H4 (cell line): ENCODE measurements around the gene JADE3. TPM values are rescaled to one million over a fixed set of nuclear protein-coding genes. Genes with fewer than 3 reads are reported as not detected.

Experiments
- DNase-seq: peaks from one replicate; pipeline ENCODE4 v3.0.0-alpha.2; 2015; ENCODE audit warnings: low spot score
- total RNA-seq: library from RNA; depleted of rRNA; stranded (reverse); fragments of >200 nt; shearing (Covaris generic); gene quantifications from 2 replicates; pipeline ENCODE4 v1.2.3, GENCODE V29; 2014; rRNA removed

The JADE3 gene
- total RNA-seq = 4.6 and 5.6 TPM in 2 replicates

DNA sequence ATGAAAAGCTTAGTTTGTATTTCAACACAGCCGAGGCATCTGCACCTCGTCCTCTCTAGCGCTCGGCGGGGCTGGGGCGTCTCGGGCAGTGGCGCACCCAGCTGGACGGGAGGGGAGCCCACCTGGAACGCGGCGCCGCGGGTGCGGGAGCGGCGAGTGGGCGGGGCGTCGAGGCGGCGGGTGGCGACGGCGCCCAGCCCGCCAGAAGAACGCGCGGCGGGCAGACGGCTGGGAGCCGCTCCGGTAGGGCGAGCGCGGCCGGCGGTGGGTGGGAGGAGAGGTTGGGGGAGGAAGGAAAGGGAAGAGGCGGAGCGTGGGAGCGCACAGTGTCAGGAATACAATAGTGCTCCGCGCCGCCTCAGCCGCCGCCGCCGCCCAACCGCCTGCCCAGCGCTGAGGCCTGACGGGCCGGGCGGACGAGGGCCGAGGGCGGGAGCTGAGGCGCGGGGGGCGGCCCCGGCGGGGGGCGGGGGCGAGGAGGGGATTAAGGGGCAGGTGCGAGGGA, at the start of gene JADE3:
Gene JADE3 (plus strand): TSS at position 324 of the 505 bp plus-strand sequence. CDS start 72,474 bp downstream, outside the sequence.
- DNase-seq = peak; percentile 69

- DNase-seq = no peak
Observed at GRCh38 chrX:46863072-46863471, 49.1 kb upstream of the JADE3 start.

GRCh38 chrX:46864606-46865005, 47.6 kb upstream of the JADE3 start:
- no peak for DNase-seq

GRCh38 chrX:46865281-46865680, 46.9 kb upstream of the JADE3 start:
- DNase-seq = peak; percentile 23

DNA sequence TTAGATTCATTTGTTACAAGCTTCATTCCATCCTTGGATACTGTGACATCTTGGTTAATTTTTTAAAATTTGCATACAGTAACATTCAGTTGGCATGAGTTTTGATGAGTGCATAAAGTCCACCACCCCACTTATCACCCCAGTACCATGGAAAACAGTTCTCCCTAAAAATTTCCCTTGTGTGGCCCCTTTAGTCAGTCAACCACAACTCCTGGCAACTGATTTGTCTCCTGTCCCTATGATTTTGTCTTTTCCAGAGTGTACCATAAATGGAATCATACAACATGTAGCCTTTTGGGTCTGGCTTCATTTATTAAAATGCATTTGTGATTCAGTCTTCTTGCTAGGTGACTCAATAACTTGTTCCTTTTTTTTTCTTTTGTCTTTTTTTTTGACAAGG, 45.5 kb upstream of the JADE3 start:
- no peak for DNase-seq

- DNase-seq = no peak
Observed at GRCh38 chrX:46873746-46874145, 38.5 kb upstream of the JADE3 start.

DNA sequence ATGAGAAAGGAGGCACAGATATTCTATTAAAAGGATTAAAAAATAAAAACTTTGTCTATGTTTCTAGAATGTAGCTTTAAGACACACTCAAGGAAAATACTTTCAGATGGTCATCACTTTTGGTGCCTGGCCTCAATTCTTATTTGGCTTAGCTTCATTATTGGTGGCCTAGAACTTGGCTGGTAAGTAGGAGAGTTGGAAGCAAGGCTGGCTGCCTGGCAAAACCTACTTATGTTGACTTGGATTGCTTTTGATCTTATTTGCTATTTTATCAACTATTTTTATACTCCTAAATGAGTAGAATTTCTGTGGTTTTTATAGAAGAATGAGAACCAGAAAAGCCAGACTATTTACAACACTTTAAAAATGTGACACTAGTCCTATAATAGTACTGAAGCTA, 35.3 kb upstream of the JADE3 start:
- no peak for DNase-seq

DNA sequence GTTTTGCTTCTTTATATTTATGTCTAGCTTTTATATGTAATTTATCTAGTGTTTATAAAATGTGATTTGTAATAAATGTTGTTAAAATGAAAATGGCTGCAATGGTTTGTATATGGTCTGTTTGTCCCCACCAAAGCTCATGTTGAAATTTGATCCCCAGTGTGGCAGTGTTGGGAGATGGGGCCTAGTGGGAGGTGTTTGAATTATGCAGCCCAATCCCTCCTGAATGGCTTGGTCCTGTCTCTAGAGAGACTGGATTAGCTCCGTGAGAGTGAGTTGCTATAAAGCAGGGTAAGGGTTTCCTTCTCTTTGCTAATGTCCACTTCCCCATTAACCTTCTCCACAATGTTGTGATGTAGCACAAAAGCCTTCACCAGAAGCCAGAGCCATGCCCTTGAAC, 30.0 kb upstream of the JADE3 start:
- no peak for DNase-seq

DNA sequence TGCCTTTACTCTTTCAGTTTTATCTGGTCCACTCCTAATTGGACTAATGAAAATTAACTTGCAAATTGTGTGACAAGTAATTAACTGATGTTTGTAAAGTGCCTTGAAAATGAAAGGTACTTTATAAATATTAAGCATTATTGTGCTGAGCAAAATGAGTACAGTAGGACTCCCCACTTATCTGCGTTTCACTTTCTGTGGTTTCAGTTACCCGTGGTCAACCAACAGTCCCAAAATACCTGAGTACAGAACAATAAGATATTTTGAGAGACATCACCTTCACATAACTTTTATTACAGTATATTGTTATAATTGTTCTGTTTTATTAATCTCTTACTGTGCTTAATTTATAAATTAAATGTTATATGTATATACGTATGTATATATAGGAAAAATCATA, 27.4 kb upstream of the JADE3 start:
- no peak for DNase-seq

DNA sequence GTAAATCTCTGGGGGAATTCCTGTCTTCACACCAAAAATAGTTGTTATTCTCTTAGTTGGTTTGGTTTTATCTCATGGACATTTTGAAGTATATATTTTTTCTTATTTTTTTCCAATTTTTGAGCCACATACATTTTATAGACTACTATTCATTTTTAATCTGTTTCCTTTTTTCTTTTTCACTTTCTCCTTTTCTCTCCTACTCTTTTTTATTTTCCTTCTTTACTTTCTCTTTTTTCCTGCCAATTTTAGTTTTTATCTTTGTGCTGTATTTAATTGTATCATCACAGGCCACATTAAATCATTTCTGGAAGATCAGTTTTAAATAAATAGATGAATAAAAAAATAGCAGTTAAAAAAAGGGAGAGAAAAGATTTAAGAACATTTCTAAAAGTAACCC, 14.0 kb upstream of the JADE3 start:
- DNase-seq = no peak

DNA sequence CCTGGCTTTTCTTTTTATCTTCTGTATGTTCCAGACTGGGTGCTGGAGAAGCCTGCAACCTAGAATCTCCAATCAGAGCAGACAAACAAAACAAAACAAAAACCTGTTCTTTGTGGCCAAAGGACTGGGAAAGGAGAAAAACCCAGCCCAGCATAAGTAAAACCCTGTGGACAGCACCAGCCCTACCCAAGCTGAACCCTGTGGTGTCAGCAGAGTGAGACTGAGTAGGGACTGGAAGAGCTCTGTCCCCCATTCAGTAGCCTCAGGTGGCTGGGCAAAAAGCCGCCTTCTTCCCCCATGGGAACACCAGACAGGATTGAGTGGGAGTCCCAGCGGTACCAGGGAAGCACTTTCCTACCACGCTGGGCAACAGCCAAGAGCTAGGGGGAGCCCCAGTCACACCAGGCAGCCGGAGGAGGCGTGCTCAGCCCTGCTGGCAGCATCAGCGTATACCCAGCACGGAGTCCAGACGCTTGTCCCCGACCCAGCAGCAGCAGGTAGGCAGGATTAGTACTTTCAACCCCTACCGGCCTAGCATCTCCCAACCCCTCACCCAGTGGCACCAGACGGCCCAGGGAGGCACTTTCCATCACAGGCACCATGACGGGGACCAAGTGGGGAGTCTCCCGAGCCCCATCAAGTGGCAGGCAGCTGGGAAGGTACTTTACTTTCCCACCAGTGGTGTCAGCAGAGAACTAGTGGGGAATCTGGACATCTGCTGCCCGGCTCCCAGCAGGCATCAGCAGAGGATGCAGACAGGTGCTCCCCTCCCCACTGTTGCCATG, 8.6 kb upstream of the JADE3 start:
- DNase-seq = peak; percentile 72

DNA sequence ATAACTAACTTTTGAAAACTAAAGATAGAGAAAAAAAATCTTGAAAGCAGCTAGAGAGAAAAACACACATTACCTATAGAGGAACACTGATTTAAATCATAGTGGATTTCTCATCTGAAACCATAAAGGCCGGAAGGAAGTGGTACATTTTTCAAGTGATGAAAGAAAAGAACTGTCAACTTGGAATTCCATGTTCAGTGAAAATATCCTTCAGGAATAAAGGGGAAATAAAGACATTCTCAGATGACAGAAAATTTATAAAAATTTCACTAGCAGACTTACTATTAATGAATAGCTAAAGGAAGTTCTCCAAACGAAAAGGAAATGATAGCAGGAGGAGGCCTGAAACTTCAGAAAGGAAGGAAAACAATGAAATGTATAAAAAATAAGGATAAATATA, 7.6 kb upstream of the JADE3 start:
- no peak for DNase-seq

DNA sequence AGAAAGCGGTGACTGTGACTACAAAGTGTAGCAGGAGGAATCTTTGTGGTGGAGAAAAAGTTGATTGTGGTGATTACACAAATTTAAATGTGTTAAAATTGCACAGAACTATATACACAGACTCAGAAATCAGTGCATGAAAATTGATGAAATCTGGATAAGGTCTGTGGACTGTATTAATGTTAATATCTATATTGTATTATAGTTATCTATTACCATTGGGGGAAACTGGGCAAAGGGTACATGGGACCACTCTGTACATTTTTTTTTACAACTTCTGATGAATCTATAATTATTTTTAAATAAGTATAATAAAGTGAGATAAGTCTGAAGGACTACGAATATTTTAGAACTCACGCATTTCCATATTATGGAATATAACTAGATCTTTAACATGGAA, 1.8 kb upstream of the JADE3 start:
- DNase-seq = no peak

DNA sequence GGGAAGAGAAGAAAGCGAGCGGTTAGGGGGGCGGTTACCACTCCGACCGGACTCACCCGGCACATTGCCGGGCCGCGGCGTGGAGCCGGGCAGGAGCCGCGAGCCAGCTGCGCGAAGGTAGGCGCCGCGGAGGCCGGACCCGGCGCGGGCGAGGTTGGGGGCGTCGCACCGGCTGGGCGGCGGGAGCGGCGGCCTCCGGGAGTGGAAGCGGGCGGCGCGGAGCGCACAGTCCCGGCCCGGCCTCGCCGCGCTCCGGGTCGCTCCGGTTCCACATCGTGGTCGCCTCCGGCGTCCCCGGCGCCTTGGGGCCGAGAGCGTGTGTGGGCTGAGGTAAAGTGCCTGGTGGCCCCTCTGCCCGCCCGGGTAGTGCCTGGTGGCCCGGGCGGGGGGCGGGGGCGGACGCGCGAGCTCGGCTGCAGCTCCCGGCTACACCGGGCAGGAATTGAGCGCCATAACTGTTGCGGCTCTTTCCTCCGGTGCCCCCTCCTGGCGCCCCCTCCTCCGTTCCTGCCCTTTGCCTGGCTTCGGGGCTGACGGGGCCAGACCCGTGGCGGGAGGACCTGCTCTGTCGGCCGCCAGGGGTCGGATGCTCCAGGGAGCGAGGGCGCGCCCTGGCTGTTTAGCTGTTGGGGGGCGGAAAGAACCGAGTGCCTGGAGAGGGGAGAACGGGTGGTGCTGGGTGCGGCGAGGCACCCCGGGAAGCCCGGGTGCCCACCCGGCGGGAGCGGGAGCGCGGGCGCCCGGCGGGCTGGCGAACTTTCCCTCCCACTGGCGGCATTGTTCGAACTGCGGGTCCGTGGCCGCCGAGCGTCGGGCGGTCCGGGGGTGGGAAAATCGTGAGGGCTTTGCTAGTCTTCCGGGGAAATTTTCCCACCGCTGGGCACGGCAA, 626 bp downstream of the JADE3 start:
- DNase-seq = peak; percentile 23

GRCh38 chrX:46913667-46914066, 1.4 kb downstream of the JADE3 start:
- DNase-seq = no peak

- DNase-seq = no peak
Observed at GRCh38 chrX:46916273-46916672, 4.1 kb downstream of the JADE3 start.

GRCh38 chrX:46917622-46918021, 5.4 kb downstream of the JADE3 start:
- DNase-seq = no peak

GRCh38 chrX:46918434-46918833, 6.2 kb downstream of the JADE3 start:
- DNase-seq = no peak

GRCh38 chrX:46920235-46920634, 8.0 kb downstream of the JADE3 start:
- DNase-seq = no peak

DNA sequence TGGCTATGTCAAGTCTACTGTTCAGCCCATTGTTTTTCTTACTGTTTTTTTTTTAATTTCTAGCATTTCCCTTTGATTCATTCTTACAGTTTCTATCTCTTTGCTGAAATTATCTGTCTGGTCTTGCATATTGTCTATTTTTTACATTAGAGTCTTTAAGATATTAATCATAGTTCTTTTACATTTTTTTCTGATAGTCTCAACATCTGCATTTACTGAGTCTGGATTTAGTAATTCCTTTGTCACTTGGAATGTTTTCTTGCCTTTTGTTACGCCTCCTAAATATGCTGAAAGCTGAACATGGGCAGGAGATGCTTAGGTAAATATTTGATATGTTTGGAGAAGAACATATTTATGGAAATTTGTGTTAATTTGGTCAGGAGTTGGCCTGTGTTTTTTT, 10.4 kb downstream of the JADE3 start:
- no peak for DNase-seq

GRCh38 chrX:46927718-46928117, 15.5 kb downstream of the JADE3 start:
- no peak for DNase-seq

GRCh38 chrX:46929439-46930261, 17.4 kb downstream of the JADE3 start:
- peak; percentile 11 for DNase-seq
